ENCODE measurements around the gene CDKL4.
"Not testable (repeated sequence)": the region's sequence is repeated elsewhere in the genome, so short reads cannot be mapped to it uniquely, and the experiment has no call there.

The CDKL4 gene

DNA sequence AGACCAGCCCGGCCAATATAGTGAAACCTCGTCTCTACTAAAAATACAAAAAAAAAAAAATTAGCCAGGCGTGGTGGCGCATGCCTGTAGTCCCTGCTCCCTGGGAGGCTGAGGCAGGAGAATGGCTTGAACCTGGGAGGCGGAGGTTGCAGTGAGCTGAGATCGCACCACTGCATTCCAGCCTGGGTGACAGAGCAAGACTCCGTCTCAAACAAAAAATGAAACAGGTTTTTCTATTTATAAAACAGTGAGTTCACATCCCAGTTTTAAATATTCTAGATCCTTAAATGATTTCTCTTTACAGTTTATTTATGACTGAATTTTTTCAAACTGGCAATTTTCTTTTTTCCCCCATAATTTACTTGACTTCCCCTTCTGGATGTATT is 102.8 kb downstream of the CDKL4 start:
- not testable (repeated sequence) for DNase-seq

DNA sequence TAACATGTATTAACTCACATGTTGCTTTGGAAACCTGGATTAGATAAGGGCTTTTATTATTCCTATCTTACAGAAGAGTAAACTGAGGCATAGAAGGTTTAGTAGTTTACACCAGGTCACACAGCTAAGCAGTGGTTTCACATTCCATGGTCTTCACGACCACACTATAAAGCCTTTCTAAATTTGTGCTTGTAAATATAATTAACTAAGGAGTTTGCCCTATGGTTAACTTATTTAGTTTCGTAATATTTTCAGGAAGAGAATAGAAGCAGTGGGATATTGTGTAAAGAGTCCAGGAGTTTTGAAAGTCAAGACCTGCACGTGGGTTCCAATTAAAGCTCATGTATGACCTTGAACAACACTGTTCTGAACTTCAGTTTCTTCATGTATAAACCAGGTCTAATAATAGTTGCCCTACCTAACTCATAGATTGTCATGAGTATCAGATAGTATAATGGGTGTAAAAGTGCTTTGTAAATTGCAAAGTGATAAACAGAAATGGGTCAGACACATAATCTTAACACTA is 103.4 kb downstream of the CDKL4 start:
- no peak for DNase-seq

DNA sequence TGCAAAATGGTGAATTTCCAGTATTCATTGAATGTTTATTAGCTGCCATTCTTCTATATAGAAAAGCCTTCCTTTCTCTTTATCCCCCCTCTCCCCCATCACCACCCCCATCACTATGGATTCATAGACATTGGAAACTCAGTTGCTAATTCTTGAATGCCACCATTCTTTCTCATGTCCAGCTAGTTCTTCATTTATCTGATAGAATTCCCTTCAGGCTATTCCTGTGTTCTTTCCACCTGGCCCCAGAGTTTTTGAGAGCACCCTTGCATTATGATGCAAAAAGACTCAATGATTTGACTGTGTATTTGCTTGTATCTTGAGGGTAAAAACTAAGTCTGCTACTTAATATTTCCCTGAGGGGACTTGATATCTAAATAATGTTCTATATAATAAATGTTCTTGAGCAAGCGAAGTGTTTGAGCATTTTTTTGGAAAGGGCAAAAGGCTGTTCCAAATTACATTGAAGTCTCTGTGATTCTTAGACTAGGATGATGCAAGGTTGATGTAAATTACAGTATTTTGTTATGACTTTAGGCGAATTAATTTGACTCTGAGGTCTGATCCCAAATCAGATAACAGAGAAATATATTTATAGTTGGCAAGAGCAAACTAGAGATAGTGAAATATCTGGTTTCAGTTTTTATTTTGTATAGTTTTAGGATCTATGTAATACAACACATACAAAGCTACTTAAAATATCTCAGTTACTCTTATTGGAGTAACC is 104.1 kb downstream of the CDKL4 start:
- DNase-seq = peak; percentile 35

DNA sequence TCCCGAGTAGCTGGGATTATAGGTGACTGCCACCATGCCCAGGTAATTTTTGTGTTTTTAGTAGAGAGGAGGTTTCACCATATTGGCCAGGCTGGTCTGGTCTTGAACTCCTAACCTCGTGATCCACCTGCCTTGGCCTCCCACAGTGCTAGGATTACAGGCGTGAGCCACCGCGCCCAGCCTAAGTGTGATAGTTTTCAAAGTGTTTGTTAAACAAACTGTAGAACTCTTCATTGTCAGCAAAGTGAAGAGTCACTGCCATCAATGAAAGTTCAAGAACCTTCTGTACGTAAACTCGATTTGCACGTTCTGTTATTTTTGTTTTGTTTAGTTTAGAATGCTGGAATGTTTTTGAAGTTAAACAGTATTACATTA is 104.9 kb downstream of the CDKL4 start:
- DNase-seq = no peak

DNA sequence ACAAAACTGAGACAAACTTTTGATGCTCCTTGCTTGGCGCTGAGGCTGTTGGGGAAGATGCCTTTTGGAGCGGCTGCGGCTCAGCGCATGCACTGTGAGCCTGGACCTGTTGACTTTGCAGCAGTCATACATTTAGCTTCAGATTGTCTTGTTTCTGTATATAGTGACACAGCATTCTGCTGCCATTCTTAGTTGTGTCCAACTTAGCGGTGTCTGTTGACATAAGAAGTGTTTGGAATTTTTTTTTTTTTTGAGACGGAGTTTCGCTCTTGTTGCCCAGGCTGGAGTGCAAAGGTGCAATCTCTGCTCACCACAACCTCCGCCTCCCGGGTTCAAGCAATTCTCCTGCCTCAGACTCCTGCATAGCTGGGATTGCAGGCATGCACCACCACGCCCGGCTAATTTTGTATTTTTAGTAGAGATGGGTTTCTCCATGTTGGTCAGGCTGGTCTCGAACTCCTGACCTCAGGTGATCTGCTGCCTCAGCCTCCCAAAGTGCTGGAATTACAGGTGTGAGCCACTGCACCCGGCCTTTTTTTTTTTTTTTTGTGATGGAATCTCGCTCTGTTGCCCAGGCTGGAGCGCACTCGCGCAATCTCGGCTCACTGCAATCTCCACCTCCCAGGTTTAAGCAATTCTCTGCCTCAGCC is 105.5 kb downstream of the CDKL4 start:
- DNase-seq = not testable (repeated sequence)

DNA sequence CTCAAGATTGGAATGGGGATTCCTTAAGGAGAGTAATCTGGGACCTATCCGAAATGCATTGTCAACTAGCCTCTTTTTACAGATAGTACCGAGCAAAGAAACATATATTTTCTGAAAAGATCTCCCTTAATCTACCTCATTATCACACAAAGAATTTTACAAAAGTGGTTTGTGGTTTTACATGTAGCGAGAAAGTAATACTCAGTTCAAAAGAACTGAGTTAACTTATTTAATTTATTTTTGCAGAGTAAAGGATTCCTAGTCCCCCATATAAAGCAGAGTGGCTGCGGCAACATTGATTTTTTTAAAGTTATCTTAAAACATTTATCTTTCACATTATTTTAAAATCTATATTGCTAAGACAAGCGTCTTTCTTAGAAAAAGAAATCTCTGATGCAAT is 107.0 kb downstream of the CDKL4 start:
- DNase-seq = no peak

DNA sequence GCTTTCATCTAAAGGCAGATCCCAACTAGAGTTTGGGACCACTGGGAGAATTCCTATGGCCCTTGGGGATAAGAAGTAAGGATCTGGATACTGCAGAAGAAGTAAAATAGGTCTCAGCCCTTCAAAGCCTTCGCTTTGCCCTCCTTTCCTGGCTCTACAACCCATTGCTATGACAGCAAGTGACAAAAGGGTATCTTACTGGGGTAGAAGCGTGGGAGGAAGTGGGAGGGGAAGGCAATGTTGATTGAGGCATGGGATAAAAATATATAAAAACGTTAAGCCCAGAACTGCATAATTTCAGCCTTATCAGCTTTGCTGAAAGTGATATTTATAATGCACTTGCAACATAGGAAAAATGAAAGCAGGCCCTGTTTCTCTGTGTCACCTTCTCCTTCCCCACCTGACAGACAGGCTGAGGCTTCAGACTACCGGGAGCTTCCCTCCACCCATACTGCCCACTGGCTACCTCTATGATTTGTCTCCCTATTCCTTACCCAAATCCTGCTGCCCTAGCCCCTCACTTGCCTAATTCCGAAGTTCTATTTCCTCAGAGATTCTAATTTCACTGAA is 108.0 kb downstream of the CDKL4 start:
- DNase-seq = no peak

DNA sequence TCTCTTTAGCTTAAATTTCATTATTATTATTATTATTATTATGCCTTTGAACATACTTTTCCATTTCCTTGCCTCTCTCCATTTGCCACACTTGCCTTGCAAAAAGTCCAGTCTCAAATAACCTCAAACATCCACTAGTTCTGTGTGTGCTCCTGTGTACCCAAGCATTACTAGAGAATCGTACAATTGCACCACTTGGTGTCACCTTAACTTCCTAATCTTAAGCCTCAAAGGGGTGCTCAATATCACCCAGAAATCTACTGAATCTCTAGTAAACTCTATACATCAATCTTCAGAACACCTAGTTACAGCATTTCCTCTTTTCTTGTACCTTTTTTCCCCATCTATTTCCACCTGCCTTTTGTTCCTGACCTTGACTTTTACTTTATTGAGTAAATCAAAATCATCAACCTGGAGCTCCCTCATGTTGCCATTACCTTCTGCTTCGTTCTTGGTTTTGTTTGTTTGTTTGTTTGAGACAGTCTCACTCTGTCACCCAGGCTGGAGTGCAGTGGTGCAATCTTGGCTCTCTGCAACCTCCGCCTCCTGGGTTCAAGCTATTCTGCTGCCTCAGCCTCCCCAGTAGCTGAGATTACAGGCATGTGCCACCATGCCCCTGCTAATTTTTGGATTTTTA is 110.4 kb downstream of the CDKL4 start:
- no peak for DNase-seq

DNA sequence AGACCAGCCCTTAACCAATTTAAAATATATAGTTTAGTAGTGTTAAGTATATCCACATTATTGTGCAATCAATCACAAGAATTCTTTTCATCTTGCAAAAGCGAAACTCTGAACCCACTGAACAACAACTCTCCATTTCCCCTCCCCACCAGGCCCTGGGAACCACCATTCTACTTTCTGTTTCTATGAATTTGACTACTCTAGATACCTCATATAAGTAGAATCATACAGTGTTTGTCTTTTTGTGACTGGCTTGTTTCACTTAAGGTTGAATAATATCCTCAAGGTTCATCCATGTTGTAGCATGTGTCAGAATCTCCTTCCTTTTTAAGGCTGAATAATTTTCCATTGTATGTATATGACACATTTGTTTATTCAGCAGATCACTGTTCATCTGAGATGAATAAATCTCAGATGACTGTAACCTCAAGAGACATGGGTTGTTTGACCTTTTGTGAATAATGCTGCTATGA is 114.8 kb downstream of the CDKL4 start:
- no peak for DNase-seq

DNA sequence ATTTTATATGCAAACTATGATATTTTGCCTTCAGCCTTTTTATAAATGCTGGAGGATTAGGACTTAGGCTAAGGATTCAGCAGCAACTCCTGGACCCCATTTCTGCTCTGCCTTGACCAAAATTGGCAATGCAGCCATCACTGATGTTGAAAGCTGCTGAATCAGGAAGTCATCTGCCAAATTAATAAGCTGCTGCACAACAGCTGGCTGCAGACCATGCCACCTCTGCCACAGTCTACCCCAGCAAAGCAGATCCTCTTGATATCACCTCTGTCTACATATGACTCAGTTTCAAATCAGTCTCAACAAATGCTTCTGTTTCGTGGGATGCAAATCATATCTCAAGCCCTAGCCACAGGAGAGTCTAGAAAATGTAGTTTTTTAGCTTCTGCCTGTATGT is 115.8 kb downstream of the CDKL4 start:
- no peak for DNase-seq

Data from NCI-H1048 (cell line).